K562 (cell line): ENCODE data around the gene ITSN2. TPM values are rescaled to one million over a fixed set of nuclear protein-coding genes. Genes with fewer than 3 reads are reported as not detected.

ENCODE experiments used
- ATAC-seq: fragments of 200-7000 bp; cut with Tn5 transposase; 3 replicates; pipeline ENCODE4 v1.9.1; 2020; ENCODE audit warnings: moderate library complexity
- BruUV-seq: library from RNA; stranded (reverse); fragments of 400-500 nt; replicated peaks from 2 replicates; lab custom pipeline; 2021; lab: Mats Ljungman, UMichigan
- CTCF ChIA-PET: fragments of 300-600 bp; formaldehyde crosslinking; extraction: SDS; loops from one replicate; lab custom pipeline; 2021; ENCODE audit warnings: low intra/inter-chr PET ratio; lab: Yijun Ruan, JAX
- POLR2A ChIA-PET: fragments of 300-600, 350-650 bp; sonication (Branson Sonifier 250); formaldehyde crosslinking; extraction: SDS; loops from one replicate; lab custom pipeline; 2021; ENCODE audit warnings: antibody characterized with exemption, inconsistent platforms; lab: Yijun Ruan, JAX
- DNase-seq, 4 experiments: peaks; one replicate each; pipeline versions ENCODE4 v3.0.0 to v3.0.0-alpha.2; 2011 to 2018; ENCODE audit warnings: low spot score in 3 of 4, mixed read lengths in 3 of 4; ENCODE audit errors: extremely low read depth in 1 of 4
- FAIRE-seq: peaks from 2 replicates; lab custom pipeline; 2011; peaks lifted over from hg19 to GRCh38; lab: Jason Lieb, UNC
- H2AFZ ChIP-seq: 2 replicates; pipeline ENCODE4 v1.6.0; 2011; ENCODE audit warnings: low read depth, low read length, control low read depth, inconsistent platforms
- H3K27ac ChIP-seq: fragments of 200-600 bp; 3 replicates; pipeline ENCODE4 v1.8.0; 2011; ENCODE audit warnings: low read depth, mild to moderate bottlenecking, control low read depth, inconsistent platforms, low read length, moderate library complexity, mixed read lengths; ENCODE audit errors: extremely low read depth
- H3K27me3 ChIP-seq, 2 experiments: fragments of 300-600 bp in 1 of 2; 2 replicates in 1 of 2; 3 replicates in 1 of 2; pipeline versions ENCODE4 v1.6.0 to v1.8.0; 2011; ENCODE audit warnings: inconsistent platforms in 2 of 2, low read length in 2 of 2, mild to moderate bottlenecking in 1 of 2, mixed read lengths in 1 of 2, moderate library complexity in 1 of 2; ENCODE audit not compliant: control insufficient read depth in 2 of 2, insufficient read depth in 2 of 2
- H3K36me3 ChIP-seq: fragments of 300-600 bp; 3 replicates; pipeline ENCODE4 v1.8.0; 2011; ENCODE audit warnings: mild to moderate bottlenecking, low read length, inconsistent platforms; ENCODE audit not compliant: control insufficient read depth, insufficient read depth
- H3K4me1 ChIP-seq, 2 experiments: fragments of 200-600 bp in 1 of 2; replicated peaks in 1 of 2; 2 replicates in 1 of 2; 3 replicates in 1 of 2; pipeline versions ENCODE4 v1.5.1 to v1.8.0; 2011; ENCODE audit warnings: inconsistent platforms in 2 of 2, low read length in 2 of 2, mild to moderate bottlenecking in 1 of 2, mixed read lengths in 1 of 2, moderate library complexity in 1 of 2; ENCODE audit not compliant: control insufficient read depth in 2 of 2, insufficient read depth in 2 of 2
- H3K4me2 ChIP-seq: 2 replicates; pipeline ENCODE4 v1.6.1; 2011; ENCODE audit warnings: low read length, control low read depth, inconsistent platforms, mixed read lengths; ENCODE audit not compliant: insufficient read depth
- H3K4me3 ChIP-seq: fragments of 200-600 bp; sonication (generic), shearing (Covaris generic); 2 replicates; pipeline ENCODE4 v1.5.1; 2016; ENCODE audit warnings: control low read depth, inconsistent platforms
- H3K79me2 ChIP-seq: fragments of 200-600 bp; 3 replicates; pipeline ENCODE4 v1.8.0; 2011; ENCODE audit warnings: low read length, inconsistent platforms; ENCODE audit not compliant: control insufficient read depth, insufficient read depth
- H3K9ac ChIP-seq, 2 experiments: 2 replicates each; pipeline versions ENCODE4 v1.6.0 to v1.6.1; 2011; ENCODE audit warnings: low read depth in 2 of 2, low read length in 2 of 2, control low read depth in 1 of 2, inconsistent platforms in 1 of 2, mild to moderate bottlenecking in 1 of 2, mixed read lengths in 1 of 2; ENCODE audit not compliant: insufficient read depth in 1 of 2
- H3K9me1 ChIP-seq: one replicate; pipeline ENCODE4 v1.6.0; 2011; ENCODE audit warnings: inconsistent platforms, mild to moderate bottlenecking, low read length, moderate library complexity; ENCODE audit not compliant: control insufficient read depth, insufficient read depth
- H3K9me3 ChIP-seq: replicated peaks from 2 replicates; pipeline ENCODE4 v1.5.1; 2011; ENCODE audit warnings: low read depth, low read length, inconsistent platforms; ENCODE audit not compliant: control insufficient read depth, insufficient read depth
- H4K20me1 ChIP-seq: replicated peaks from 2 replicates; pipeline ENCODE4 v1.6.1; 2011; ENCODE audit warnings: low read length, inconsistent platforms, mixed read lengths; ENCODE audit not compliant: control insufficient read depth, insufficient read depth
- ARID2 ChIP-seq: fragments of 450-650 bp; IDR thresholded peaks from 2 replicates; pipeline ENCODE4 v1.6.1; 2017; ENCODE audit warnings: antibody characterized with exemption, mild to moderate bottlenecking
- ELF4 ChIP-seq: fragments of 450-650 bp; formaldehyde crosslinking; IDR thresholded peaks from 2 replicates; pipeline ENCODE4 v1.4.0; 2022; ENCODE audit warnings: missing genetic modification characterization
- FOXP4 ChIP-seq: sonication (generic); formaldehyde crosslinking; IDR thresholded peaks from 2 replicates; pipeline ENCODE4 v1.8.0; 2022; ENCODE audit warnings: mild to moderate bottlenecking, missing genetic modification reagents, borderline replicate concordance
- ID3 ChIP-seq, 2 experiments: fragments of 250-450 bp in 1 of 2; fragments of 450-650 bp in 1 of 2; sonication (Bioruptor Pico) in 1 of 2; IDR thresholded peaks; 2 replicates each; pipeline versions ENCODE4 v1.6.1 to v1.8.0; 2016 to 2021; ENCODE audit warnings: mild to moderate bottlenecking in 2 of 2, moderate library complexity in 2 of 2, missing compliant biosample characterization in 1 of 2, missing genetic modification characterization in 1 of 2
- MBD2 ChIP-seq: sonication (generic); IDR thresholded peaks from 2 replicates; pipeline ENCODE4 v1.6.1; 2016; ENCODE audit warnings: low read depth, borderline replicate concordance
- MYNN ChIP-seq, 2 experiments: sonication (generic); formaldehyde crosslinking in 1 of 2; IDR thresholded peaks; 2 replicates each; pipeline versions ENCODE4 v1.5.0 to v1.6.1; 2016 to 2020; ENCODE audit warnings: antibody characterized with exemption in 1 of 2, missing genetic modification reagents in 1 of 2
- NFATC3 ChIP-seq: fragments of 450-650 bp; IDR thresholded peaks from 2 replicates; pipeline ENCODE4 v1.6.1; 2017; ENCODE audit warnings: mild to moderate bottlenecking
- PHB2 ChIP-seq: fragments of 450-650 bp; IDR thresholded peaks from 2 replicates; pipeline ENCODE4 v1.6.1; 2017; ENCODE audit warnings: low read depth
- POLR2B ChIP-seq: fragments of 450-650 bp; IDR thresholded peaks from 2 replicates; pipeline ENCODE4 v1.6.1; 2018; ENCODE audit warnings: low read depth; ENCODE audit not compliant: partially characterized antibody
- RB1 ChIP-seq: fragments of 450-650 bp; IDR thresholded peaks from 2 replicates; pipeline ENCODE4 v1.6.1; 2017; ENCODE audit warnings: low read depth, mild to moderate bottlenecking
- RBBP5 ChIP-seq: fragments of 200-600 bp; sonication (generic); IDR thresholded peaks from 2 replicates; pipeline ENCODE4 v1.6.1; 2012; ENCODE audit warnings: borderline replicate concordance, mild to moderate bottlenecking, low read length, control low read depth, inconsistent platforms; ENCODE audit not compliant: insufficient read depth, poor library complexity, severe bottlenecking
- RUNX1 ChIP-seq: sonication (generic); IDR thresholded peaks from 2 replicates; pipeline ENCODE4 v1.6.1; 2016; ENCODE audit warnings: antibody characterized with exemption, low read depth
- TCF3 ChIP-seq: sonication (generic); formaldehyde crosslinking; IDR thresholded peaks from 2 replicates; pipeline ENCODE4 v1.4.0; 2020; ENCODE audit warnings: mild to moderate bottlenecking, missing genetic modification reagents
- WGBS: fragments of 100-300 bp; shearing (Covaris generic); methylation state at CpG from one replicate; pipeline ENCODE4 v1.1.6; 2016; ENCODE audit warnings: low coverage, mixed read lengths; ENCODE audit not compliant: insufficient coverage; ENCODE audit errors: missing lambda C conversion rate; 5-methylcytosine and 5-hydroxymethylcytosine counted together
- in situ Hi-C: fragments of 300-500 bp; cut with MboI; formaldehyde crosslinking; loops from 4 replicates; pipeline ENCODE4 v1.15.0; 2018; ENCODE audit warnings: inconsistent platforms, mixed read lengths
- intact Hi-C: fragments of 100-400 bp; cut with micrococcal nuclease; formaldehyde crosslinking; loops from 2 replicates; pipeline ENCODE4 v1.14.2; 2022
- polyA plus RNA-seq, 8 experiments: library from polyadenylated mRNA; depleted of rRNA in 4 of 8; stranded (reverse) in 5 of 8; unstranded in 3 of 8; fragments of >200 nt; fragmentation: Nextera tagmentation in 2 of 8; fragmentation: Illumina TruSeq in 1 of 8; extraction: Ambion mirVana in 2 of 8; extraction: Trizol in 1 of 8; gene quantifications; 2 replicates each; pipeline versions ENCODE4 v1.2.1 to v1.2.3, GENCODE V29; 2011 to 2014; ENCODE audit warnings: inconsistent platforms in 1 of 8, missing spikeins in 1 of 8
- total RNA-seq, 7 experiments: library from RNA; depleted of rRNA in 6 of 7; stranded (reverse); fragments of >200 nt in 6 of 7; fragmentation: Illumina TruSeq in 2 of 7; extraction: Trizol in 2 of 7; gene quantifications; 2 replicates each; pipeline versions ENCODE4 v1.2.1 to v1.2.3, GENCODE V29; 2011 to 2021; ENCODE audit warnings: low replicate concordance in 1 of 7
- TF ChIP-seq, protein P1 (sequence below): fragments of 450-650 bp; IDR thresholded peaks from 2 replicates; pipeline ENCODE4 v1.6.1; 2017; ENCODE audit warnings: mild to moderate bottlenecking, moderate library complexity

ITSN2 gene
- total and polyA plus RNA-seq, 9 of the 15 experiments (the other 6 are each of a cell fraction or from before 2014, with no cell fraction given) = 6.6 to 19.9 (median 15.2) TPM

DNA sequence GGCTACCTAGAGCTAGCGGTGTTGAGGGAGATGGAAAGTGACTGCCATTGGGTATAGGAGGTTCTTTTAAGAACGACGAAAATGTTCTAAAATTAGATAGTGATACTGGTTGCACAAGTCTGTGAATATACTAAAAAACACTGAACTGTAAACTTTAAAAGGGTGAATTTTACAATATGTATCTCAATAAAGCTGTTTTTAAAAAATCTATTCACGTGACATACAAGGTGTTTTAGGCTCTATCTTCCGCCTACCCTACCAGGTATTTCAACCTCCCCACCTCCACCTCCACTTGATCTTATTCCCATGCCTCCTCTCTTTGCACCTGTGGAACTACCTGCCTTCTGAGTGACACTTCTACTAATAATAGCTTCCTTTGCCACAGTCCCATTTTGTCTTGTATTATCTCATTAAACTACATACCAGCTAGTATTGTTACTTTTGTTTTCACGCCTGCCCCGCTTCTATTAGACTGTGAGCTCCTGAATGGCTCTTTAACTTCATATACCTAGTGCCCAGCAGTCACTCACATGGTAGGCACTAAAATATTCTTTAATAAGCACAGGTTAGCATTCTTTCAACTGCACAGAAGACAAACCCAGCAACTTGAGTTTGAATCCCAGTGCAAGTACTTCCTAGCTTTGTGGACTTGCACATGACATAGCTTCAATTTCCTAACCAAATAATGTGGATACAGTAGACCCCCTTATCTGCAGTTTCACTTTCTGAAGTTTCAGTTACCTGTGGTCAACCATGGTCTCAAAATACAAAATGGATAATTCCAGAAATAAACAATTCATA is 9.3 kb downstream of the ITSN2 start:
- ChIA-PET CTCF (no interaction called here), POLR2A (interaction anchor here (0.6 to 0.8 kb wide), 2 partner anchors 11 to 82 kb away, joined by 3 to 4 read pairs; no protein-coding TSS in a partner anchor)
- no peak overlapping the region for H3K9ac ChIP-seq
- 82% methylated on average over 7 of the region's 7 CpGs for WGBS
- no peak for DNase-seq
- H3K79me2 ChIP-seq = peaks cover 26% of the 10 kb centered on the region
- no peak for TF ChIP-seq MBD2
- no peak for TF ChIP-seq FOXP4
- no peak for TF ChIP-seq POLR2B
- TF ChIP-seq PHB2 = no peak
- no peak for TF ChIP-seq ARID2
- TF ChIP-seq RUNX1 = no peak
- TF ChIP-seq NFATC3 = no peak
- TF ChIP-seq, protein P1, sequence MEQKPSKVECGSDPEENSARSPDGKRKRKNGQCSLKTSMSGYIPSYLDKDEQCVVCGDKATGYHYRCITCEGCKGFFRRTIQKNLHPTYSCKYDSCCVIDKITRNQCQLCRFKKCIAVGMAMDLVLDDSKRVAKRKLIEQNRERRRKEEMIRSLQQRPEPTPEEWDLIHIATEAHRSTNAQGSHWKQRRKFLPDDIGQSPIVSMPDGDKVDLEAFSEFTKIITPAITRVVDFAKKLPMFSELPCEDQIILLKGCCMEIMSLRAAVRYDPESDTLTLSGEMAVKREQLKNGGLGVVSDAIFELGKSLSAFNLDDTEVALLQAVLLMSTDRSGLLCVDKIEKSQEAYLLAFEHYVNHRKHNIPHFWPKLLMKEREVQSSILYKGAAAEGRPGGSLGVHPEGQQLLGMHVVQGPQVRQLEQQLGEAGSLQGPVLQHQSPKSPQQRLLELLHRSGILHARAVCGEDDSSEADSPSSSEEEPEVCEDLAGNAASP = no peak
- no peak for TF ChIP-seq TCF3 (CRISPR knock-in tag)
- TF ChIP-seq ELF4 = no peak
- no peak for TF ChIP-seq ID3 (CRISPR knock-in tag; IDR thresholded peaks at IDR 0.05)
- no peak for TF ChIP-seq ID3 (tag; IDR thresholded peaks at IDR 0.05)
- no peak for TF ChIP-seq RB1
- TF ChIP-seq MYNN (IDR thresholded peaks at IDR 0.05) = no peak
- TF ChIP-seq MYNN (CRISPR knock-in tag; IDR thresholded peaks at IDR 0.05) = no peak
- TF ChIP-seq RBBP5 = no peak
- in situ Hi-C loops (no loop called here), intact Hi-C loops (no loop called here)
- no peaks in the 10 kb centered on the region for H4K20me1 ChIP-seq
- no TSS peak for BruUV-seq
- H3K27ac ChIP-seq = no peak overlapping the region
- peaks cover 10 to 16% of the 10 kb centered on the region in 2 experiments for H3K4me1 ChIP-seq
- no peak for FAIRE-seq
- no peak overlapping the region for H3K4me3 ChIP-seq
- no peak overlapping the region; the same call in 1 of the 2 replicates for H3K4me2 ChIP-seq
- no peaks in the 10 kb centered on the region for H3K27me3 ChIP-seq
- H3K9me1 ChIP-seq = no peaks in the 10 kb centered on the region
- H3K9me3 ChIP-seq = no peaks in the 10 kb centered on the region
- no peaks in the 10 kb centered on the region for H3K36me3 ChIP-seq
- ATAC-seq = no peak
- no peak overlapping the region for H2AFZ ChIP-seq
